GM21381 (cell line): ENCODE results near the gene MGAT5.

Source experiments
- ATAC-seq: cut with Tn5 transposase; IDR thresholded peaks from one replicate; pipeline ENCODE4 v1.9.1; 2021; ENCODE audit warnings: mild to moderate bottlenecking, moderate library complexity; ENCODE audit not compliant: unreplicated experiment

MGAT5 gene

DNA sequence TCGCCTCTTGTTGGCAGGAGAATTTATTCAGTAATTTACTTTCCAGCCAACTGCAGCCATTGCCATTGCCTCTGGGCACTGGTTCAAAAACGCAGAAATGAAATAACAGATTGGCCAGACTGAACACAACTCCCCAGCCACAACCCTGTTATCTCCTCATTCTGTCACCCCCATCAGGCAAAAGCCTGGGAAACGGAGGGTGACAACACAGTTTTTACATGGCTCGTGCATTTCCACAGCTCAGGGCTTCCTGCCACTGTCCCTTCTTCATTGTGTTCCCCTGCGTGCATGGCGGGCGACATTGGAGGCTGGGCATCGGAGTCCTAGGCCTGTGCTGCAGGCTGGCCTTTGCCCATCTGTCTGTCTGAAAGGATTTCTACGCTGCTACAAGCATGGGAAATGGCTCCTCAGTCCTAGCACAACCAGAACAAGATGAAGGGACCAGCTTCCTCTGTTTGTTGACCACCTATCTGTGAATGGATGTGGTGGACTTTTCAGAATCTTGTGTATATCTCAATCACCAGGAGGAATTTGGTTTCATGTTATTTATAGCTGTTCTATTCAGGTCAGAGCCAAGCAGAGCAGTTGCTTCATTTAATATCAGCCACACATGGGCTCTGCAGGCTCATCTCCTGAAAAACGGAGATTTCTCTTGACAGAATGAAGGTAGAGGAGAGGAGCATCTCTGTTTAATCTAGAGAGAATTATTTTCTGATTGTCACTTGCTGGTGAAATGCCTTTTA is 107.0 kb downstream of the MGAT5 start:
- no peak for ATAC-seq

DNA sequence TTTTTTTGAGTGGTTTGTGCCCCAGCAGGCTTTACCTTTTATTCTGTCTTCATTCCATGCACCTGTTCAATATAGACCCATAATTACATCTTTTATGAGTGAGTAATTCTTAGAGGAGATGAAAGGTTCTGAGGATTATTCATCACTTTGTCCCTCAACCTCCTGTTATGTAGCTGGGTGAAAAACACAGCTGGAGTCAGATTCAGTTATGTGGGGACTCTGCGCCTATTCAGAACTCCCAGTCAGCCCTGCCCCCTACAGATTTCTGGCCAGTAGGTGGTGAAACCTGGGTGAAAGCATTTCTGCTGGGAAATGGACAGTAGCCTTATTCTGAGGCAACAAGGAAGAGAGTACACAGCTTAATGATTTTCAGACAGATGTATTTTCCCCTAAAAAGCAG is 107.8 kb downstream of the MGAT5 start:
- ATAC-seq: no peak

DNA sequence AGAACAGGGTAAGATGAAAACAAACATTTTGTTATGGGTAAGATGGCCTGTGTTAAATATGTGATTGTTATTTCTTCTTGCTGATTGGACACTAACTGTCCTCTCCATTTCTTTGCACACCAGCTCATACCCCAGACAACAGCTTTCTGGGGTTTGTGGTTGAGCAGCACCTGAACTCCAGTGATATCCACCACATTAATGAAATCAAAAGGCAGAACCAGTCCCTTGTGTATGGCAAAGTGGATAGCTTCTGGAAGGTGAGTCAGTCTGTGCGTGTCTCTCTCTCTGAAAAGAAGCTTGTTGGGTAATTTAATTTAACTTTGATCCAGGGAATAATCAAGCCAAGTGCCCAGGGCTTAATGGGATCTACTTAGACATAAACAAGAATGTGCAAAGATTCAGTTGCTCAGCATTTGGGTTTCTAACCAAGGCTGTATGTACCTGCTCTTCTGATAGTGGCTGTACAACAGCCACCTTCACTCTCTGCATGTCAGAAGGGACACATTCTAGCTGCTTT is 108.3 kb downstream of the MGAT5 start:
- no peak for ATAC-seq

DNA sequence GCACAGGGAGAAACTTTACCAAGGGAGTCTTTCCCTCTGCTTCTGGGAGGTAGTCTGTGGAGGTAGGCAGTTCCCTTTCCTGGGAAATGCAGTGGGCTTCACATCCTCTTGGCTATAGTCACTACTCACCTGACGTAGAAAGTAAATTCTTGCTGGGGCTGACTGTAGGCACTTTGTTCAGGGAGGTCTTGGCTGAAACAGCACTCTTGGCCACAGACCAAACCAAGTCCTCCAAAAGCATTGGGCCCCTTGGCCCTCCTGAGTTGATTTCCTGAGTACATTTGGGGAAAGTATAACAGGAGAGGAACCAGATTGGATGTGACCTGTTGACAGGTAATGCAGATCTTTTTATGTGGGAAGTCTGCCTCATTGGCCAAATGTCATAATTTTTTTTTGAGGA is 108.9 kb downstream of the MGAT5 start:
- no peak for ATAC-seq

DNA sequence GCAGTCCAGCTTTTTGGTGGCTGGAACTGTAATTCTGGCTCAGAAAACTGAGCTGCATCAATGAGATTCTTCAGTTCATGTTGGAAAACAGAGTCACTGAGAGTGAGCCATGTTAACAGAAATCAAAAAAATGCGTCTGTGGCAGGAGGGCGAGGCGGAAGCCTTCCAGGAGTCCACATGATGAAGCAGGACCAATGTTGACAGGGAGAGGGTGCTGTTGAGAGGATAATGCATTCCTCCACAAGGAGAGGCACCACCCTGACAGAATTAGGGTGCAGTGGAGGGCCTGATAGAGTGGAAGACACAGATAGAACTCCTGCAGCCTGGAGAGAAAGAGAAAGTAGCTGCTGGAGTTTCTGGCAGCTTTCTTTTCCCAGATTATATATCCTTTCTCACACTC is 111.5 kb downstream of the MGAT5 start:
- no peak for ATAC-seq

DNA sequence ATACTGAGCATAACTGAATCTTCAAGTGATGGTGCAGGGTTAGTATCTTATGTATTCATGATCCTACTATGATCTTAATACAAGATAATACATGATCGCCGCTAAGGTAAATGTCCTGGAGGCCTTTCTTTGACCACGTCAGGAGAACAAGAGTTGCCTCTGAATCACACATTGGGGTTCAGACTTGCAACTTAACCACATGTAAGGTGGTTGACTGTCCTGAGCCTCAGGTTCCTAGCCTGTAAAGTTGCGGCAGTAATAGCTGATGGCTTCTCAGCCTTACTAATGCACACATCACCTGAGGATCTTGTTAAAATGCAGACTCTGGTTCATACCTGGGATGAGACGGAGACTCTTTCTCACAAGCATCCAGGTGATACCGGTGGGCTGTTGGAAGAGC is 112.5 kb downstream of the MGAT5 start:
- ATAC-seq: no peak

DNA sequence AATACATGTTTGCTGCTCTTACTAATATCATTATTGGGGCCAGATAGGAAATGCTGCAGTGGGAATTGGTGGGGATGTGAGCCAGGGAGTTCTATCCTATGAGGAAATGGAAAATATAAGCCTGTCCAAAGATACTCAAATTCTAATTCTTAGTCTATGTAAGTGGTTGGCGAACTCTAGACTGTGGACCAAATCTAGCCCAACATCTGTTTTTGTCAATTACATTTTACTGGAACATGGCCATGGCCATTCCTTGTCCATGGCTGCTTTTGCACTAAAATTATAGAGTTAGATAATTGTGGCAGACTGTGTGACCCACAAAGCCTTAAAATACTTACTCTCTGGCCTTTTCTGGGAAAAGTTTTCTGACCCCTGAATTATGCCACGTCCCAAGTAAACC is 113.3 kb downstream of the MGAT5 start:
- ATAC-seq: no peak

DNA sequence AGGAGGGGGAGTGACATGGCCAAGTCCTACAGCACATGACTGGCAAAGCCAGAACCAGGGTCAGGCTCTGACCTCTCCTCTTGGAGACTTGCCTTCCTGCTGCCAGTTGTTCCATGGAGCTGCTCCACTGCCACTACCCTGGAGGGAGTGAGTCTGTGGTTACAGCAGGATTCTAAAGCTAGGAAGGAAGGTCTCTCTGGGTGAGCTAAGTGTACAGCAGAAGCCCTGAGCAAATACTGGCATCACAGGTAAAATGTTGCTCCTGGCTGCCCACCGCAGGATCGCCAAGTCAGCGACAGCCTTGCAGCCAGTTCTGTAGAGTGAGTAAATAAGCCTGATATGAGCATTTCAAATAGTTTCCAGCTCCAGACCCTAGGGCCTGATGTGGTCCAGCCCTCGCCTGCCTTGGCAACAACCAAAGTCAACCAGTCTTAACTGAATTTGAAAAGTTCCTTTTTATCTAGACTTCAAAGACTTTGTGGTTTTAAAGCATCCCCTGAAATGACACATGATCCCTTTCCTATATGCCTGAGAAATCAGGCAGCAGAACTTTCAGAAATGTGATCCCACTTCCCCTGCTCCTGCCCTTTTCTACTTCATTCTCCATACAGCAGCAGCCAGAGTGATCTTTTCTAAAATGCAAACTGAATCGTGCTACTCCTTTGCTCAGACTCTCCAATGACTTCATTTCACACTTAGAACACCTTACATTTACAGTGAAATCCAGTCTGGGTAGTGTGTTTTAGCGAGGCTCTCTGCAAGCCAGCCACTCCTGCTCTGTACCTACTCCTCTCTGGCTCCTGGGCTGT is 114.3 kb downstream of the MGAT5 start:
- no peak for ATAC-seq

DNA sequence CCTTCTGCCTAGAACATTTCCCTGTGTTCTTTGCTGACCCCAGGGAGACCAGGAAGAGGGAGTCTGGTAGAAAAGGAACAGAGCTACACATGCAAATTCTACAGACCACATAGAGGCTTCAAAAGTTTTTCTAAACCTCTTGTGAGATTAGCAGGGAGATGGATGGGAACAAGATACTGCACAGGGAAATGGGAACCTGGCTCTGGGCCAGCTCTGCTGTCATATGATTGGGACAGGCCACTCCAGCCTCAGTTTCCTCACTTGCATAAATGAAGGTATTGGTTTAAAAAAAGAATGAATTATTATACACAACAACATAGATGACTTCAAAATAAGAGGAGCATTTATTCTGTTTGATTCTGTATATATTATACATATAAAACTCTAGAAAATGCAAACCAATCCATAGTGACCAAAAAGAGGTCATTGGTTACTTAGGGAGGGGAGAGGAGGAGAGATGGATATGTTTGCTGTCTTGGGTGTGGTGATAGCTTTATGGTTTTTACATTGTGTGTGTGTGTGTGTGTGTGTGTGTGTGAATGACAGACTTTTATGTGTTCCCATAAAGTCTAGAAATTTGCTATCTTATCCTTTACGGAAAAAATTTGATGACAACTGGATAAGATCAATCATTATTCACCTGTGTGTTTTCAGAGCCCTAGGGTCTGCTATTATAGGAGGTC is 115.5 kb downstream of the MGAT5 start:
- no peak for ATAC-seq

DNA sequence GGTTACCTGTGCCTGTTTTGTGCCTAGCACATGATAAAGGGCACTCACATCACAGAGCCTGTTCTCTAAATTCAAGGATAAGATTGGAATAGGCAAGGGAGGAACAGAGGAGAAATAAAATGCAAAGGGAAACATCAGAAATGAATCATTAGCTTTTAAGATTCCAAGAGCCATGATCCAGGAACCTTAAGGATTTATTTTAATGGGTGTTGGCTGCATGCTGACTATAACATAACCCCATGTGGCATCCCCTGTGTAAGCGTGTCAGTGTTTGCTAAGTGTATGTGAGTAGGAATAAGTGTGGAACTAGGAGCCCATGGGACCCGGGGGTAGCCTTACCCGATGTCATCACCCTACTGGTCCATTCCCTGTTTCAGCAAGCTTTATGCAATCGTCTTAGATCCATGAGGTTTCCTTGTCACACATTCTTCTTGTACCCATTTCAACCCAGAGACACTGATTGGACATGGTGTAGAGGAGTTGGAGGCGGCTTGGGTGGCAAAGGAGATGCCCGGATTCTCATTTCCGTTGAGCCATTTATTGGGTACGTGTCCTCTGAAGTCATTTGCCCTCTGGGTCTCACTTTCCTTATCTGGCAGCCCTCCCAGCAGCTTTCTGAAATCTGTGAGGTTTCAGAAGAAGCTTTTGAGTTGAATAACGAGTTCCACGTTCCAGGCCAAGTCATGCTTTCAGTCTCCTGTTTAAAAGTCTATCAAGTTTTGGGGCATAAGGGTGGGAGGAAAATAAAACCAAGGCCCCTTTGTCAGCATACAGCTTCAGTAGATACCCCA is 117.0 kb downstream of the MGAT5 start:
- ATAC-seq: no peak

DNA sequence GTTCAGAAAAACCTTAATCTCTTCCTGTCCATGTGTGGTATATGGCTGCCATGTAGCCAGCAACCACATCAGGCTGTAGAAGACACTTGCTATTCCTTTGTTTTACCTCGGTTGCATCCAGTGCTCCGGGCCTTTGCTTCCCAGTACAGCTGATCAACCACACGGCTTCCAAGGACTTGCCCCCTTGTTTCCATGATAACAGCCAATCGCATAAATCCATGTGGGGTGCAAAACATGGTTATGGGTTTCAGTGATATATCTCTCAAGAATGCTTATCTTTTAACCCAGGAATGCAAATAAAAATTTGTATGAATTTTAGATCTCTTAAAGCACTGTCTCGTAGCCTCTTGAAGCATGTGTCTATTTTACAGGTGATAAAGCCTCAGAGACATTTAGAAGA is 118.3 kb downstream of the MGAT5 start:
- no peak for ATAC-seq

DNA sequence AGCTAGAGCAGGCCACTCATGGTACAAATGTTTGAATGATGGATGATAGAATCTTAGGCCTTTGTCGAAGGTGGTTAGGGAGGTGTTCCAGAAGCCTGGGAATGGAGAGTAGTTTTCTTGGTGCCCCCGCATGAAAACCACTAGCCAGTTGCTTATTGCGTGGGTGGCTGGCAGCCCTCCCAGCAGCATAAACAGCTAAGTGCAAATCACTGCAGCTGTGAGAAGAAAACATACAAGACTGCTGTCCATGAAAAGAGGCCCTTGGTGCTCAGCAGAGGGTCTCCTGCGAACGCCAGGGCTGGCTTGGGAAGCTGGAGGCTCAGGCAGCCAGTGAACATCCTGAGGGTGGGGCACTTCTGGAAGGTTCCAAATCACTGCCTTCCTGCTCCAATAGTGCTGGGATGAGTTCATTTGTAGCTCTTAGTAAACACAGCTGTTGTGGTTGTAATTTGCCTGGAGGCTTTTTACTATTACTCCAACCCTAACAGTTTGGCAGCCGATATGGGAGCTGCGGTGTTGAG is 118.8 kb downstream of the MGAT5 start:
- ATAC-seq: no peak

DNA sequence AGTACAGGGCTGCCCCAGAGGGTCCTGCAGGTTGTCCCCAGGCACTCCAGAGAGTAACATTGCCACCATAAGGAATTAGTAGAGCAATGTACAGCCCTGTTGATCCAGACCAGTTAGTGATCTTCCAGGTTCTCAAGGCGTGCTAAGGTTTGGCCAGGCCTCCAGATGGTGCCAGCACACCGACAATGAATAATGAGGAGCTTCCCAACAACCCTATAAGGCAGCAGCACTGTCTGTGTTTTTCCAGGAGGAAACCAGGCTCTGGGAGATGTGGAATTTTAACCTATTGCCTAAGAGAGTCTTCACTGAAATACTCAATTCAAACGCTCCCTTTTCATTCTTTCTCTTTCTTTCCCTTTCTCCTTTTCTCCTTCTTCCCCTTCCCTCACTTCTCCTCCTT is 122.1 kb downstream of the MGAT5 start:
- ATAC-seq: no peak

DNA sequence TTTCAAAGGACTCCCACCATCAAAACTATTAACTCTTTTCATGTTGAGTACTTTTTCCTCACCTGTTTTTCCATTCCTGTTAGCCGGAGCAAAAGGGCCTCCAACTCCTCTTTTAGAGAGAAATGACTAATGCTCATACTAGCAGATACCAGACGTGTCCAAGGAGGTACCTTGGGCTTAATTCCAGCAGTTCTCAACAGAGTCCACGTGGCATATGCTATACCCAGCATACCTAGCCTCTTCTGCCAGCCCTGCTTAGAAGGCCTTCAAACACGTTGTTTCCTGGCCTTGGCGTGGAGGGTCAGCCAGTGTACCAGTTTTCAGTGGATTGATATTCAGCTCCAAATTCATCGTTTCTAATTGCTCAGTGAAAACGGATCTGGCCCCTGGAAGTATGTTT is 123.9 kb downstream of the MGAT5 start:
- no peak for ATAC-seq

DNA sequence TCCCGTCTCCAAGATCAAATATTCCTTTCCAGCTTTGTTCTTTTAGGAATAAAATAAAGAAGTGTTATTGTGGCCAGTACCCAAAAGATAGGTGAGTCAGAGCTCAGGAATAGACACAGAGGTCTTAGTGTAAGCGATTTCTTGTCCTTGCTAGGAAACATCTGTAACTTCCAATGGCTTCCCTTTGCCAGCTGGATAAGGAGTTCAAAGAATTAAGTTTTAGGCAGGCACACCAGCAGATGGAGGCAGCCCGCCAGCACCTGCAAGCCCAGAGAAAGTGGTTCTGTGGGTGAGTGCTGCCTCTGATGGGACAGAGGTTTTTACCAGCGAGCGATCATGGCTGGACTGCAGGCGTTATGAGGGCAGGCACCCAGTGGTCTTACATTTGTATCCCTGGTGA is 125.4 kb downstream of the MGAT5 start:
- ATAC-seq: no peak

DNA sequence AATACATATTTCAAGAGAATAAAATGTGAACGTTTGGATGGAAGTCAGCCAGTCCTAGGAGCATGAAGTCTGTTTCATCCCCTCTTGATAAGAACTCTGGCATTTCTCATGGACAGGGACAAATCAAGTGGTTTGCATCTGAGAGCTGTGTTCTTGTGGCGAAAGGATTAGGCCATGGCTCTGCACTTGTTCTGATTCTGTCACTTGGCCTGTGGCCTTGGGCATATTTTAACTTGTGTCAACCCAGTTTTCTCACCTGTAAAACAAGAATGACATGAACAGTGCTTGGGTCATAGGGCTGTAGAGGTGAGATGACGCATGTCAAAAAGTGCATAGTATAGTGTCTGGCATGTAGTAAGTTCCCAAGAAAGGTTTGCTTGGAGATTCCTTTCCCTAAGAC is 125.8 kb downstream of the MGAT5 start:
- ATAC-seq: no peak

DNA sequence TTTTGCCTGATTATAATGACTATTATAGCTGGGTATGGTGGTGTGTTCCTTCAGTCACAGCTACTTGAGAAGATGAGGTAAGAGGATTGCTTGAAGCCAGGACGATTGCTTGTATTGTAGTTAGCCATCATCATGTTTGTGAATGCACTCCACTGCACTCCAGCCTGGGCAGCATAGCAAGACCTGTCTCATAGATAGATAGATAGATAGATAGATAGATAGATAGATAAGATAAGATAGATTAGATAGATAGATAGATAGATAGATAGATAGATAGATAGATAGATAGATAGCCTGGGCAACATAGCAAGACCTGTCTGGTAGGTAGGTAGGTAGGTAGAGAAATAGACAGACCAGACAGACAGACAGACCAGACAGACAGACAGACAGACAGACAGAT is 127.3 kb downstream of the MGAT5 start:
- ATAC-seq: no peak

DNA sequence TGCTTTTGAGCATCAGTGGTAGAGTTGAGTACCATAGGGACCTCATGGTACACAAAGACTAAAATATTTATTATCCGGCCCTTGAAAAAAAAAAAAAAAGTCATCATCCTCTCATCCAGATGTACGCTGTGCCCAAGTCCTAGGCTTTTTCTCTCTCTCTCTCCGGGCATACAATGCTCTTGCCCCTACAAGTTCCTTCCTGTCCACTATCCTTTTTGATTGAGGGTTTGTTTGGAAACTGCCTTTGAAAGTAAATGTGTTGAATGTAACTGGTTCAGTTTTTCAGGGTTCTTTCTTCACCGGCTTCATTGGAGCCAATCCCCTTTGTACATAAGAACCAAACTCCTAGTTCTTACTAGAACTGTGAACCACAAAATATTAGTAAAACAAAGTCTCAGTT is 130.3 kb downstream of the MGAT5 start:
- ATAC-seq: no peak

DNA sequence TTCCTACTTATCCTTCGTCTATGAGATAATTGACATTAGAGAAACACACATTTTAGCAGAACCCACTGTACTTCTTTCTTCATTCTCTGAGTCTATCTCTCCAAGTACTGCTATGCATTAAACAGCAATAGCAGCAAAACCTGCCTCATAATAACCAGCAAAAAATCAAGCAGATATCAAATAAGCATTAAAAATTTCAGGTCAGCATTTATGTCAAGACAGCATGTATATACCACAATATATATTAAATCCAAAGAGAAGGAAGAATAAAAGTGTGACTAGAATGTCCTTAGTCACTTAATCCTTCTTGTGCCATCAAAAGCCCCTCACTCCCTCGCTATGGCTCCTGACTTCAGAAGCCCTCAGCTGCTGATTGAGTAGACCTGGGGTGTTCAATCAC is 131.3 kb downstream of the MGAT5 start:
- ATAC-seq: no peak

DNA sequence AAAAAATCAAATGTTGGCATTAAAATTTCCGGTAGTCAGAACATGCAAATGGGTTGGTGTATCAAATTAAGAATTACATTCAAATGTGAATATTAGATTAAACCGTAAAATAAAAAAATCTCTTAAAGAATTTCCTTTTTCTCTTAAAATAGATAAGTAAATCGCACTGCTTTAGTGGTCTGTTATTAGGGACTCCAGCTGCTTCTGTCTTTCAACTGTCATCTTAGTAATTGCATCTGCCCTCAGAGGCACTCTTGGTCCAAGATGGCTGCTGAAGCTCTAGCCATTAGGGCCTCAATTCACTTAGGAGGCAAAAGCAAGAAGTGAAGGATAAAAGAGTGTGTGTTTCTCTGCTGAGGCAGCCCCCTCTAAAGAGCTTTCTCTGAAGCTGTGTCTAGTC is 132.4 kb downstream of the MGAT5 start:
- ATAC-seq: no peak

DNA sequence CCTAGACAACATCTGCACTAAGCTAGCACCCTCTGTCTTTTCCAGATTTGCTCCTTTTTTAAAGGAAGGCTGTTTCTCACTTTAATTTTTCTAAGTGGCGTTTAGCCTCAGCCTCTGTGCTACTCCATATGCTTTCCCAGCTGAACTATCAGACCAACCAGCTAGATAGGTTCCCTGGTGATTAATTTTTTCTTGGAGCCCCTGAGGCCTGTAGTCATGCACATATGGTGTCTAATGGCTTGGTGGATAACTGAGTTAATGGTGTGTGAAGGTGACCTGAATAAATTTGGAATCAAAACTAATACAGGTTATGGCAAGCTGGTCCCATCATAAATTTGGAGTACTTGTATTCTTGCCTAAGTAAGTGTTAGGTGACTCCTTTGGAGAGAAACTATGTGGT is 135.5 kb downstream of the MGAT5 start:
- no peak for ATAC-seq
